ENCODE results near the gene EPS8L2.
"Not testable (repeated sequence)": the region's sequence is repeated elsewhere in the genome, so short reads cannot be mapped to it uniquely, and the experiment has no call there.

The EPS8L2 gene

GRCh38 chr11:729492-730074 is 23.6 kb downstream of the EPS8L2 start:
- H3K4me3 ChIP-seq = no peak overlapping the region
- H3K36me3 ChIP-seq (ENCODE audit: insufficient read depth, low read length) = no peaks in the 10 kb centered on the region
- H3K27ac ChIP-seq = no peak overlapping the region
- no peaks in the 10 kb centered on the region for H3K9me3 ChIP-seq (ENCODE audit: low read depth, low read length)
- no peak for DNase-seq (ENCODE audit: low read depth, low spot score)
- no peak for TF ChIP-seq POLR2AphosphoS5 (IDR thresholded peaks at IDR 0.05; ENCODE audit: borderline replicate concordance, low read depth, low read length)
- TF ChIP-seq FOXP2 (optimal IDR thresholded peaks at IDR 0.05; ENCODE audit: control extremely low read depth, extremely low read length, insufficient read depth) = no peak
- TF ChIP-seq EZH2 (IDR thresholded peaks at IDR 0.05) = no peak
- H3K9ac ChIP-seq (ENCODE audit: insufficient read length) = no peak overlapping the region

GRCh38 chr11:733072-733471 is 27.0 kb downstream of the EPS8L2 start:
- H3K27ac ChIP-seq = no peak overlapping the region
- no peak overlapping the region for H3K9ac ChIP-seq (ENCODE audit: insufficient read length)
- DNase-seq (ENCODE audit: low read depth, low spot score) = no peak
- TF ChIP-seq POLR2AphosphoS5 (IDR thresholded peaks at IDR 0.05; ENCODE audit: borderline replicate concordance, low read depth, low read length) (no peak), FOXP2 (optimal IDR thresholded peaks at IDR 0.05; ENCODE audit: control extremely low read depth, extremely low read length, insufficient read depth) (no peak), EZH2 (IDR thresholded peaks at IDR 0.05) (no peak)
- H3K36me3 ChIP-seq (ENCODE audit: insufficient read depth, low read length) = no peaks in the 10 kb centered on the region
- H3K4me3 ChIP-seq = no peak overlapping the region
- H3K9me3 ChIP-seq (ENCODE audit: low read depth, low read length) = no peaks in the 10 kb centered on the region

GRCh38 chr11:734541-734940 is 28.5 kb downstream of the EPS8L2 start:
- not testable (repeated sequence) for H3K27ac ChIP-seq; DNase-seq (ENCODE audit: low read depth, low spot score); H3K36me3 ChIP-seq (ENCODE audit: insufficient read depth, low read length); H3K9ac ChIP-seq (ENCODE audit: insufficient read length); H3K4me3 ChIP-seq; H3K9me3 ChIP-seq (ENCODE audit: low read depth, low read length)

- no peaks in the 10 kb centered on the region for H3K9me3 ChIP-seq (ENCODE audit: low read depth, low read length)
- H3K4me3 ChIP-seq = no peak overlapping the region
- no peak overlapping the region for H3K27ac ChIP-seq
- no peaks in the 10 kb centered on the region for H3K36me3 ChIP-seq (ENCODE audit: insufficient read depth, low read length)
- TF ChIP-seq FOXP2 (optimal IDR thresholded peaks at IDR 0.05; ENCODE audit: control extremely low read depth, extremely low read length, insufficient read depth) = no peak
- no peak for TF ChIP-seq EZH2 (IDR thresholded peaks at IDR 0.05)
- TF ChIP-seq POLR2AphosphoS5 (IDR thresholded peaks at IDR 0.05; ENCODE audit: borderline replicate concordance, low read depth, low read length) = no peak
- DNase-seq (ENCODE audit: low read depth, low spot score) = no peak
- H3K9ac ChIP-seq (ENCODE audit: insufficient read length) = no peak overlapping the region
Observed at GRCh38 chr11:737366-737765, 31.3 kb downstream of the EPS8L2 start.

- not testable (repeated sequence) for H3K4me3 ChIP-seq; H3K27ac ChIP-seq; H3K9me3 ChIP-seq (ENCODE audit: low read depth, low read length); H3K9ac ChIP-seq (ENCODE audit: insufficient read length); H3K36me3 ChIP-seq (ENCODE audit: insufficient read depth, low read length); DNase-seq (ENCODE audit: low read depth, low spot score)
Observed at GRCh38 chr11:737899-738298, 31.9 kb downstream of the EPS8L2 start.

GRCh38 chr11:742156-742546 is 36.1 kb downstream of the EPS8L2 start:
- TF ChIP-seq POLR2AphosphoS5 (IDR thresholded peaks at IDR 0.05; ENCODE audit: borderline replicate concordance, low read depth, low read length) (no peak), FOXP2 (optimal IDR thresholded peaks at IDR 0.05; ENCODE audit: control extremely low read depth, extremely low read length, insufficient read depth) (no peak), EZH2 (IDR thresholded peaks at IDR 0.05) (no peak)
- Histone ChIP-seq H3K9me3 (ENCODE audit: low read depth, low read length) (no peaks in the 10 kb centered on the region), H3K27ac (no peak overlapping the region), H3K9ac (ENCODE audit: insufficient read length) (no peak overlapping the region), H3K36me3 (ENCODE audit: insufficient read depth, low read length) (no peaks in the 10 kb centered on the region), H3K4me3 (no peak overlapping the region)
- no peak for DNase-seq (ENCODE audit: low read depth, low spot score)

GRCh38 chr11:742571-743201 is 36.7 kb downstream of the EPS8L2 start:
- Histone ChIP-seq H3K4me3 (no peak overlapping the region), H3K27ac (no peak overlapping the region), H3K36me3 (ENCODE audit: insufficient read depth, low read length) (no peaks in the 10 kb centered on the region), H3K9me3 (ENCODE audit: low read depth, low read length) (no peaks in the 10 kb centered on the region), H3K9ac (ENCODE audit: insufficient read length) (no peak overlapping the region)
- no peak for DNase-seq (ENCODE audit: low read depth, low spot score)
- no peak for TF ChIP-seq POLR2AphosphoS5 (IDR thresholded peaks at IDR 0.05; ENCODE audit: borderline replicate concordance, low read depth, low read length)
- TF ChIP-seq FOXP2 (optimal IDR thresholded peaks at IDR 0.05; ENCODE audit: control extremely low read depth, extremely low read length, insufficient read depth) = no peak
- no peak for TF ChIP-seq EZH2 (IDR thresholded peaks at IDR 0.05)

GRCh38 chr11:745428-745827 is 39.4 kb downstream of the EPS8L2 start:
- H3K9me3 ChIP-seq (ENCODE audit: low read depth, low read length) = no peaks in the 10 kb centered on the region
- no peak for TF ChIP-seq POLR2AphosphoS5 (IDR thresholded peaks at IDR 0.05; ENCODE audit: borderline replicate concordance, low read depth, low read length)
- TF ChIP-seq EZH2 (IDR thresholded peaks at IDR 0.05) = no peak
- no peak for TF ChIP-seq FOXP2 (optimal IDR thresholded peaks at IDR 0.05; ENCODE audit: control extremely low read depth, extremely low read length, insufficient read depth)
- H3K36me3 ChIP-seq (ENCODE audit: insufficient read depth, low read length) = no peaks in the 10 kb centered on the region
- H3K4me3 ChIP-seq = no peak overlapping the region
- no peak overlapping the region for H3K9ac ChIP-seq (ENCODE audit: insufficient read length)
- no peak for DNase-seq (ENCODE audit: low read depth, low spot score)
- no peak overlapping the region for H3K27ac ChIP-seq
